Measurements from ENCODE around the gene PROSER2.

DNA sequence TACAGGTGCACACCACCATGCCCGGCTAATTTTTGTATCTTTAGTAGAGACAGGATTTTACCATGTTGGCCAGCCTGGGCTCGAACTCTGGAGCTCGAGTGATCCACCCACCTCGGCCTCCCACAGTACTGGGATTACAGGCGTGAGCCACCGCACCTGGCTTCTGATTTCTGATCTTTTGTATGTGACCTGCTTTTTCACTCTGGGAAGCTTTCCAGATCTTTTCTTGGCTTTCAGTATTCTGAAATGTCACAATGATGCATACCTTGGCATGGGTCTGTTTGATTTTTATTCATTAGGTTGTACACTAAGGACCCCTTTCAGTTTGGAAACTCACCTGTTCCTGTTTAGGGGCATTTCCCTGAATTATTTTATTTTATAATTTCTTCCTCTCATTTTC, 41.6 kb downstream of the PROSER2 start:
- TF ChIP-seq, protein P1, sequence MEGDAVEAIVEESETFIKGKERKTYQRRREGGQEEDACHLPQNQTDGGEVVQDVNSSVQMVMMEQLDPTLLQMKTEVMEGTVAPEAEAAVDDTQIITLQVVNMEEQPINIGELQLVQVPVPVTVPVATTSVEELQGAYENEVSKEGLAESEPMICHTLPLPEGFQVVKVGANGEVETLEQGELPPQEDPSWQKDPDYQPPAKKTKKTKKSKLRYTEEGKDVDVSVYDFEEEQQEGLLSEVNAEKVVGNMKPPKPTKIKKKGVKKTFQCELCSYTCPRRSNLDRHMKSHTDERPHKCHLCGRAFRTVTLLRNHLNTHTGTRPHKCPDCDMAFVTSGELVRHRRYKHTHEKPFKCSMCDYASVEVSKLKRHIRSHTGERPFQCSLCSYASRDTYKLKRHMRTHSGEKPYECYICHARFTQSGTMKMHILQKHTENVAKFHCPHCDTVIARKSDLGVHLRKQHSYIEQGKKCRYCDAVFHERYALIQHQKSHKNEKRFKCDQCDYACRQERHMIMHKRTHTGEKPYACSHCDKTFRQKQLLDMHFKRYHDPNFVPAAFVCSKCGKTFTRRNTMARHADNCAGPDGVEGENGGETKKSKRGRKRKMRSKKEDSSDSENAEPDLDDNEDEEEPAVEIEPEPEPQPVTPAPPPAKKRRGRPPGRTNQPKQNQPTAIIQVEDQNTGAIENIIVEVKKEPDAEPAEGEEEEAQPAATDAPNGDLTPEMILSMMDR (IDR thresholded peaks at IDR 0.05) = no peak
- TF ChIP-seq NPAS2 (CRISPR knock-in tag; IDR thresholded peaks at IDR 0.05; ENCODE audit: borderline replicate concordance) (no peak), POLR2A (IDR thresholded peaks at IDR 0.05; ENCODE audit: low read length) (no peak), SREBF2 (IDR thresholded peaks at IDR 0.05) (no peak), EP300 (IDR thresholded peaks at IDR 0.05) (no peak), MYC (IDR thresholded peaks at IDR 0.05; ENCODE audit: borderline replicate concordance, low read length) (no peak), RAD21 (conservative IDR thresholded peaks at IDR 0.05 in 1 of 2, IDR thresholded peaks at IDR 0.05 in 1 of 2) (no peak)
- TF ChIP-seq, protein P2, sequence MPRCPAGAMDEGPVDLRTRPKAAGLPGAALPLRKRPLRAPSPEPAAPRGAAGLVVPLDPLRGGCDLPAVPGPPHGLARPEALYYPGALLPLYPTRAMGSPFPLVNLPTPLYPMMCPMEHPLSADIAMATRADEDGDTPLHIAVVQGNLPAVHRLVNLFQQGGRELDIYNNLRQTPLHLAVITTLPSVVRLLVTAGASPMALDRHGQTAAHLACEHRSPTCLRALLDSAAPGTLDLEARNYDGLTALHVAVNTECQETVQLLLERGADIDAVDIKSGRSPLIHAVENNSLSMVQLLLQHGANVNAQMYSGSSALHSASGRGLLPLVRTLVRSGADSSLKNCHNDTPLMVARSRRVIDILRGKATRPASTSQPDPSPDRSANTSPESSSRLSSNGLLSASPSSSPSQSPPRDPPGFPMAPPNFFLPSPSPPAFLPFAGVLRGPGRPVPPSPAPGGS (IDR thresholded peaks at IDR 0.05) = no peak

Data from A549 (cell line).